Endothelial cell of hepatic sinusoid (primary cell): ENCODE results near the gene MTHFD2L.

Source experiments
- in situ Hi-C: cut with HindIII; loops from 2 replicates; pipeline ENCODE4 v1.10.0; 2017; ENCODE audit warnings: low sequenced_read_pairs

The MTHFD2L gene

GRCh38 chr4:74157561-74158465 lies at the start of gene MTHFD2L:
Gene MTHFD2L (plus strand): TSS chr4:74158118. CDS start chr4:74158139, 21 bp downstream.
- in situ Hi-C loops: no loop called here

GRCh38 chr4:74108457-74109115 lies 49.3 kb upstream of the MTHFD2L start:
- in situ Hi-C loops: no loop called here

GRCh38 chr4:74109116-74109869 lies 48.6 kb upstream of the MTHFD2L start:
- in situ Hi-C loops: no loop called here

GRCh38 chr4:74109870-74110605 lies 47.9 kb upstream of the MTHFD2L start:
- in situ Hi-C loops: no loop called here

GRCh38 chr4:74110670-74111069 lies 47.2 kb upstream of the MTHFD2L start:
- in situ Hi-C loops: no loop called here

- in situ Hi-C loops: no loop called here
Measured at GRCh38 chr4:74111306-74111975, 46.5 kb upstream of the MTHFD2L start.

- in situ Hi-C loops: no loop called here
Measured at GRCh38 chr4:74111990-74112389, 45.9 kb upstream of the MTHFD2L start.

GRCh38 chr4:74112399-74113105 lies 45.4 kb upstream of the MTHFD2L start:
- in situ Hi-C loops: no loop called here

- in situ Hi-C loops: no loop called here
Measured at GRCh38 chr4:74114234-74114633, 43.7 kb upstream of the MTHFD2L start.

GRCh38 chr4:74117024-74117534 lies 40.8 kb upstream of the MTHFD2L start:
- in situ Hi-C loops: loop anchor here (5.0 kb wide), 1 partner anchor 65 kb away; no protein-coding TSS in a partner anchor

GRCh38 chr4:74118600-74119338 lies 39.1 kb upstream of the MTHFD2L start:
- in situ Hi-C loops: loop anchor here (5.0 kb wide), 1 partner anchor 66 kb away; no protein-coding TSS in a partner anchor

- in situ Hi-C loops: no loop called here
Measured at GRCh38 chr4:74120086-74120485, 37.8 kb upstream of the MTHFD2L start.

GRCh38 chr4:74121643-74122579 lies 36.0 kb upstream of the MTHFD2L start:
- in situ Hi-C loops: no loop called here

- in situ Hi-C loops: no loop called here
Measured at GRCh38 chr4:74123065-74123728, 34.7 kb upstream of the MTHFD2L start.

- in situ Hi-C loops: loop anchor here (25.0 kb wide), 1 partner anchor 463 kb away; no protein-coding TSS in a partner anchor
Measured at GRCh38 chr4:74125029-74125428, 32.9 kb upstream of the MTHFD2L start.

GRCh38 chr4:74127745-74128144 lies 30.2 kb upstream of the MTHFD2L start:
- in situ Hi-C loops: loop anchor here (25.0 kb wide), 1 partner anchor 465 kb away; no protein-coding TSS in a partner anchor

GRCh38 chr4:74130843-74131242 lies 27.1 kb upstream of the MTHFD2L start:
- in situ Hi-C loops: loop anchor here (5.0 to 25.0 kb wide), 3 partner anchors 44 to 469 kb away; partner anchors contain the start of gene CXCL3
